ENCODE measurements around the gene ACVR2B. TPM values are rescaled to one million over a fixed set of nuclear protein-coding genes. Genes with fewer than 3 reads are reported as not detected.

The ACVR2B gene
- total and polyA plus RNA-seq, 7 donors, result 0.59 to 11.9 (median 3.4) TPM

- 78 to 83% (median 82%) methylated on average over 8 of the region's 8 CpGs for WGBS, 3 donors
- peaks cover 22% of the 10 kb centered on the region for H3K4me1 ChIP-seq
- H3K36me3 ChIP-seq (ENCODE audit: insufficient read depth in 1 of 2, low read depth in 1 of 2), result peaks cover 0 to 16% of the 10 kb centered on the region in 2 donors
- no peak overlapping the region for H3K27ac ChIP-seq
- no peak overlapping the region for H3K4me3 ChIP-seq
- no peaks in the 10 kb centered on the region for H3K9me3 ChIP-seq
- no peak for TF ChIP-seq CTCF (IDR thresholded peaks at IDR 0.05)
- H3K27me3 ChIP-seq (ENCODE audit: insufficient read depth in 3 of 3, low read length in 2 of 3), result no peaks in the 10 kb centered on the region
- no peak for DNase-seq
- intact Hi-C loops (cut with DNase I), result no loop called here
- ATAC-seq, result no peak
These were observed 85.2 kb downstream of the ACVR2B start for GRCh38 chr3:38538773-38539353.

DNA sequence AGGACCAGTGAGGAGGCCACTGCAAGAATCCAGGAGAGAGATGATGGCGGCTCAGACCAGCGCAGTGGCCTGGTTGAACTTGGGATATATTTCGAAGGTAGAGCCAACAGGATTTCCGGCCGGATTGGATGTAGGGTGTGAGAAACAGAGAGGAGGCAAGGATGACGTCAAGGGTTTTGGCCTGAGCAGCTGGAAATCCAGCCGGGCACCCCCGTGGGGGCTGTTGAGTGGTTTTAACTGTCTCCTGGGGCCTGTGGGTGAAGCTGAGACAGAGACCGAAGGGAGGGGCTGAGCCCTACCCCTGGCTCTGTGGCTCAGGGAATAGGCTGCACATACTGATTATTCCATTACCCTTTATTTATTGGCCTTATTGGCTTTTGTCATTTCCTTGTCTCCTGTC lies 88.1 kb downstream of the ACVR2B start:
- Histone ChIP-seq H3K27me3 (ENCODE audit: insufficient read depth in 3 of 3, low read length in 2 of 3) (no peaks in the 10 kb centered on the region), H3K36me3 (ENCODE audit: insufficient read depth in 1 of 2, low read depth in 1 of 2) (peaks cover 0 to 7% of the 10 kb centered on the region in 2 donors), H3K27ac (peak overlapping the region; percentile 85), H3K9me3 (no peaks in the 10 kb centered on the region), H3K4me3 (peak overlapping the region; percentile 4), H3K4me1 (peaks cover 25% of the 10 kb centered on the region)
- TF ChIP-seq CTCF (IDR thresholded peaks at IDR 0.05), result no peak
- intact Hi-C loops (cut with DNase I), result loop anchor here in 1 of 2 donors (5.0 kb wide), 1 partner anchor 90 kb away; no protein-coding TSS in a partner anchor
- WGBS, 3 donors, result 14 to 34% (median 23%) methylated on average over 9 of the region's 9 CpGs
- DNase-seq (peak in 1 of 2 donors; percentile 48), ATAC-seq (peak; percentile 33 to 50 (median 46))

Other genes starting within 250 kb of the ACVR2B start
- gene SLC22A13, start 188.1 kb upstream of the ACVR2B start, total RNA-seq, result under 1 TPM; 0.20 to 0.64 (median 0.45) TPM
- under 1 TPM; 0.11 to 0.29 (median 0.12) TPM for gene SLC22A13, start 188.1 kb upstream of the ACVR2B start, polyA plus RNA-seq
- gene SLC22A14, start 171.6 kb upstream of the ACVR2B start, total RNA-seq, result under 1 TPM; 0.08 to 0.64 (median 0.23) TPM
- under 1 TPM; 0.18 to 0.31 (median 0.26) TPM for gene SLC22A14, start 171.6 kb upstream of the ACVR2B start, polyA plus RNA-seq
- 1 to 10 TPM in 3 of 4 donors, under 1 TPM in 1; 0.78 to 1.3 (median 1.3) TPM for gene XYLB, start 107.1 kb upstream of the ACVR2B start, total RNA-seq
- under 1 TPM; 0.11 to 0.42 (median 0.34) TPM for gene XYLB, start 107.1 kb upstream of the ACVR2B start, polyA plus RNA-seq
- 10 to 100 TPM in 1 of 4 donors, 1 to 10 TPM in 3; 2.9 to 14.5 (median 6.1) TPM for gene EXOG, start 42.5 kb downstream of the ACVR2B start, total RNA-seq
- 1 to 10 TPM; 3.2 to 5.4 (median 3.3) TPM for gene EXOG, start 42.5 kb downstream of the ACVR2B start, polyA plus RNA-seq
- 10 to 100 TPM in 2 of 4 donors, 1 to 10 TPM in 1, under 1 TPM in 1; 0.21 to 34.2 (median 9.5) TPM for gene SCN5A, start 195.8 kb downstream of the ACVR2B start, total RNA-seq
- gene SCN5A, start 195.8 kb downstream of the ACVR2B start, polyA plus RNA-seq, result 10 to 100 TPM in 1 of 3 donors, under 1 TPM in 2; 0.17 to 12.5 (median 0.20) TPM

Measured in psoas muscle (tissue), 8 donors.